Measurements from ENCODE around the gene SNF8. TPM values are rescaled to one million over a fixed set of nuclear protein-coding genes. Genes with fewer than 3 reads are reported as not detected.

SNF8 gene
- total RNA-seq, 1 donor, result 63.7 TPM

- Histone ChIP-seq H3K27me3 (ENCODE audit: insufficient read depth, low read length) (peaks cover 5% of the 10 kb centered on the region), H3K4me1 (ENCODE audit: insufficient read depth, low read length) (no peaks in the 10 kb centered on the region), H3K79me2 (ENCODE audit: insufficient read depth, low read length) (no peaks in the 10 kb centered on the region), H2AFZ (ENCODE audit: low read length) (peak overlapping the region; percentile 15), H3K27ac (ENCODE audit: low read depth, low read length) (no peak overlapping the region), H3K4me3 (ENCODE audit: insufficient read depth, low read length) (no peak overlapping the region), H4K20me1 (ENCODE audit: insufficient read depth, low read length) (no peaks in the 10 kb centered on the region), H3K4me2 (ENCODE audit: insufficient read depth, low read length) (no peak overlapping the region), H3K36me3 (ENCODE audit: insufficient read depth, low read length) (no peaks in the 10 kb centered on the region), H3K9me3 (ENCODE audit: low read depth, low read length) (no peaks in the 10 kb centered on the region)
- TF ChIP-seq, protein P1, sequence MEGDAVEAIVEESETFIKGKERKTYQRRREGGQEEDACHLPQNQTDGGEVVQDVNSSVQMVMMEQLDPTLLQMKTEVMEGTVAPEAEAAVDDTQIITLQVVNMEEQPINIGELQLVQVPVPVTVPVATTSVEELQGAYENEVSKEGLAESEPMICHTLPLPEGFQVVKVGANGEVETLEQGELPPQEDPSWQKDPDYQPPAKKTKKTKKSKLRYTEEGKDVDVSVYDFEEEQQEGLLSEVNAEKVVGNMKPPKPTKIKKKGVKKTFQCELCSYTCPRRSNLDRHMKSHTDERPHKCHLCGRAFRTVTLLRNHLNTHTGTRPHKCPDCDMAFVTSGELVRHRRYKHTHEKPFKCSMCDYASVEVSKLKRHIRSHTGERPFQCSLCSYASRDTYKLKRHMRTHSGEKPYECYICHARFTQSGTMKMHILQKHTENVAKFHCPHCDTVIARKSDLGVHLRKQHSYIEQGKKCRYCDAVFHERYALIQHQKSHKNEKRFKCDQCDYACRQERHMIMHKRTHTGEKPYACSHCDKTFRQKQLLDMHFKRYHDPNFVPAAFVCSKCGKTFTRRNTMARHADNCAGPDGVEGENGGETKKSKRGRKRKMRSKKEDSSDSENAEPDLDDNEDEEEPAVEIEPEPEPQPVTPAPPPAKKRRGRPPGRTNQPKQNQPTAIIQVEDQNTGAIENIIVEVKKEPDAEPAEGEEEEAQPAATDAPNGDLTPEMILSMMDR (IDR thresholded peaks at IDR 0.05; ENCODE audit: extremely low read depth, low read depth, low read length), result no peak
- DNase-seq (ENCODE audit: insufficient read length, low spot score, missing footprints), result no peak
These were observed 61.5 kb downstream of the SNF8 start for GRCh38 chr17:48883171-48883570.

GRCh38 chr17:48882272-48882671 lies 62.4 kb downstream of the SNF8 start:
- no peak overlapping the region for H3K27ac ChIP-seq (ENCODE audit: low read depth, low read length)
- TF ChIP-seq, protein P1 (IDR thresholded peaks at IDR 0.05; ENCODE audit: extremely low read depth, low read depth, low read length), result no peak
- no peak overlapping the region for H3K4me2 ChIP-seq (ENCODE audit: insufficient read depth, low read length)
- no peak for DNase-seq (ENCODE audit: insufficient read length, low spot score, missing footprints)
- H4K20me1 ChIP-seq (ENCODE audit: insufficient read depth, low read length), result no peaks in the 10 kb centered on the region
- H3K4me1 ChIP-seq (ENCODE audit: insufficient read depth, low read length), result no peaks in the 10 kb centered on the region
- H3K4me3 ChIP-seq (ENCODE audit: insufficient read depth, low read length), result no peak overlapping the region
- no peaks in the 10 kb centered on the region for H3K9me3 ChIP-seq (ENCODE audit: low read depth, low read length)
- H3K36me3 ChIP-seq (ENCODE audit: insufficient read depth, low read length), result no peaks in the 10 kb centered on the region
- peaks cover 5% of the 10 kb centered on the region for H3K27me3 ChIP-seq (ENCODE audit: insufficient read depth, low read length)
- no peaks in the 10 kb centered on the region for H3K79me2 ChIP-seq (ENCODE audit: insufficient read depth, low read length)
- H2AFZ ChIP-seq (ENCODE audit: low read length), result no peak overlapping the region

Small RNA genes lying within 50 kb of the gene (small RNA-seq; reads per million reads assigned to genes)
- gene AC068531.1, result not detected
- gene RF00263, result not detected
- gene RF01210, result not detected
- 0.60 reads per million for gene RNU1-42P

Other genes with a start within 250 kb of the SNF8 start
- gene PRAC1, start 222.3 kb downstream of the SNF8 start, total RNA-seq, result 0.88 TPM in 1 of 2 replicates, not detected in the other
- gene PRAC2, start 221.7 kb downstream of the SNF8 start, total RNA-seq, result not detected in 2 replicates
- not detected in 2 replicates for gene HOXB13, start 216.1 kb downstream of the SNF8 start, total RNA-seq
- not detected in 2 replicates for gene TTLL6, start 127.6 kb downstream of the SNF8 start, total RNA-seq
- 103 and 105 TPM in 2 replicates for gene CALCOCO2, start 113.8 kb downstream of the SNF8 start, total RNA-seq
- gene ATP5MC1, start 52.1 kb downstream of the SNF8 start, total RNA-seq, result 17.4 and 21.7 TPM in 2 replicates
- 91.3 and 98.8 TPM in 2 replicates for gene UBE2Z, start 36.4 kb downstream of the SNF8 start, total RNA-seq
- not detected in 2 replicates for gene GIP, start 23.8 kb upstream of the SNF8 start, total RNA-seq
- 0.59 and 1.4 TPM in 2 replicates for gene IGF2BP1, start 52.5 kb upstream of the SNF8 start, total RNA-seq
- under 0.01 TPM in 1 of 2 replicates, not detected in the other for gene B4GALNT2, start 187.9 kb upstream of the SNF8 start, total RNA-seq